Bronchial epithelial cell (primary cell): ENCODE measurements around the gene CBX3. TPM values are rescaled to one million over a fixed set of nuclear protein-coding genes. Genes with fewer than 3 reads are reported as not detected.

Experiments used
- DNase-seq: peaks from one replicate; pipeline ENCODE4 v3.0.0-alpha.2; 2010; ENCODE audit warnings: low read depth
- FAIRE-seq: peaks from 2 replicates; lab custom pipeline; 2011; peaks lifted over from hg19 to GRCh38; lab: Jason Lieb, UNC
- H3K27me3 ChIP-seq: 2 replicates; pipeline ENCODE4 v1.5.1; 2011; ENCODE audit warnings: low read length; ENCODE audit not compliant: control insufficient read depth, insufficient read depth
- H3K36me3 ChIP-seq: 2 replicates; pipeline ENCODE4 v1.5.1; 2011; ENCODE audit warnings: low read length; ENCODE audit not compliant: control insufficient read depth, insufficient read depth
- H3K4me3 ChIP-seq: 2 replicates; pipeline ENCODE4 v1.5.1; 2011; ENCODE audit warnings: mild to moderate bottlenecking, low read depth, low read length, control low read depth
- CTCF ChIP-seq: IDR thresholded peaks from 2 replicates; pipeline ENCODE4 v1.5.1; 2011; ENCODE audit warnings: mild to moderate bottlenecking, moderate library complexity, low read length, control low read depth, inconsistent platforms; ENCODE audit not compliant: insufficient read depth, severe bottlenecking
- total RNA-seq: library from RNA; depleted of rRNA; stranded (reverse); fragments of >200 nt; gene quantifications from 2 replicates; pipeline ENCODE4 v1.2.1, GENCODE V29; 2014

The CBX3 gene
- total RNA-seq, 1 donor from 2014 or later: 87.7 TPM

DNA sequence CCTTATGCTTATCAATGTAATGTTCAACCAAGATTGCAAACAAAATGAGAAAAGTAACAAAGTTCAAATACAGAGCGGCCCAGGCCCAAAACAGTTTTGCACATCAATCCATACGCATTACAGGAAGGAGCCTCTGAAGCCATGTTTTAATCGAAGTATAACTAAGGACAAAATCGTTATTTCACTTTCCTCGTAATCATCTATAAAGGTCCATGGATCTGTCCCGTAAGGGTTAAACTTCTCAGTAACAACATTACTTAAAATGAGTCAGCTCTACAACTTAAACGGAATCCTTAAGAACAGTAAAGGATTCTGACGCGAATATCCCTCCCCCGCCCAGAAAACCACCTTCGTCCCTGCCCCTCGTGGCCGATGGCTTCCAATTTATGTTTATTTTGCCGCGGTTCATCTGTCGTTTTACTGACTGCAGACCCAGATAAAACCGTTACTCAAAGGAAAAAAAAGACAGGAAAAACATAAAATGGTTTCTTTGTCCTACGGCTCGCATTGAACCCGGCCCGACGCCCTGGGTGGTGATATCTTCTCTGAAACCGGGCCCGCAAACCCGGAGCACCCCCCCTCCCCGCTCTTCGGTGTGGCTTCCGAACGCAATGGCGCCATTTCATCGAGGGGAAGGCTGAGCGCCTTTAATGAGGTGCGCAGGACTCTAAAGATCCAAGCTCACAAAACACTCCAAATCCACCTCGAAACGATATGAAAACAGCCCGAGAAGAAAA is 2.1 kb upstream of the CBX3 start:
- H3K36me3 ChIP-seq: peaks cover 10% of the 10 kb centered on the region
- no peak for FAIRE-seq

GRCh38 chr7:26200038-26200443 is 1.5 kb upstream of the CBX3 start:
- no peak for FAIRE-seq
- no peak for DNase-seq
- no peaks in the 10 kb centered on the region for H3K27me3 ChIP-seq
- no peak for TF ChIP-seq CTCF
- H3K36me3 ChIP-seq: peaks cover 9% of the 10 kb centered on the region
- peak overlapping the region; percentile 99 for H3K4me3 ChIP-seq

More for the DNA sequence above, 2.1 kb upstream of the CBX3 start:
- TF ChIP-seq CTCF: no peak
- no peaks in the 10 kb centered on the region for H3K27me3 ChIP-seq
- H3K4me3 ChIP-seq: peak overlapping the region; percentile 99
- peak; percentile 44 for DNase-seq

- H3K27me3 ChIP-seq: no peaks in the 10 kb centered on the region
- DNase-seq (peak; percentile 93), FAIRE-seq (no peak)
- H3K36me3 ChIP-seq: peaks cover 7% of the 10 kb centered on the region
- TF ChIP-seq CTCF: no peak
- peak within 1 kb of the TSS; percentile 99 for H3K4me3 ChIP-seq
These were observed 900 bp upstream of the CBX3 start, which contains the start of gene HNRNPA2B1 for GRCh38 chr7:26200444-26201246. Gene HNRNPA2B1 (minus strand): TSS chr7:26200746. CDS start chr7:26200577, 169 bp downstream.

- Histone ChIP-seq H3K36me3 (peaks cover 6% of the 10 kb centered on the region), H3K4me3 (peak overlapping the region; percentile 99), H3K27me3 (no peaks in the 10 kb centered on the region)
- no peak for TF ChIP-seq CTCF
- DNase-seq (peak; percentile 42), FAIRE-seq (no peak)
These were observed 760 bp downstream of the CBX3 start for GRCh38 chr7:26202019-26202990.

- FAIRE-seq: no peak
These were observed 1.5 kb downstream of the CBX3 start for GRCh38 chr7:26203016-26203415.

More at GRCh38 chr7:26203016-26203415, 1.5 kb downstream of the CBX3 start:
- Histone ChIP-seq H3K36me3 (peaks cover 7% of the 10 kb centered on the region), H3K4me3 (peak overlapping the region; percentile 99), H3K27me3 (no peaks in the 10 kb centered on the region)
- no peak for DNase-seq
- TF ChIP-seq CTCF: no peak
